Activated CD8-positive, alpha-beta T cell treated with anti-CD3 and anti-CD28 coated beads for 36 hours (primary cell): ENCODE data around the gene TIGD3. TPM values are rescaled to one million over a fixed set of nuclear protein-coding genes. Genes with fewer than 3 reads are reported as not detected.
A peak's percentile ranks its signal among the peaks of the same experiment; 100 is the strongest.

ENCODE experiments used
- ATAC-seq: fragments of 200-7000 bp; cut with Tn5 transposase; one replicate; pipeline ENCODE4 v1.10.0; 2021; ENCODE audit warnings: mild to moderate bottlenecking, moderate library complexity
- CTCF ChIA-PET: fragments of 350-600 bp; sonication (Branson Sonifier 250); formaldehyde crosslinking; loops from one replicate; lab custom pipeline; 2021; ENCODE audit warnings: antibody characterized with exemption; lab: Charles Lee
- POLR2A ChIA-PET: fragments of 350-600 bp; sonication (Branson Sonifier 250); formaldehyde crosslinking; loops from one replicate; lab custom pipeline; 2021; ENCODE audit warnings: antibody characterized with exemption; lab: Charles Lee
- DNase-seq: peaks from one replicate; pipeline ENCODE4 v3.0.0-alpha.2; 2020
- H3K27ac Mint-ChIP-seq: one replicate; pipeline ENCODE4 v1.8.0; 2021; ENCODE audit warnings: mild to moderate bottlenecking, mixed read lengths
- H3K27me3 Mint-ChIP-seq: one replicate; pipeline ENCODE4 v1.8.0; 2021; ENCODE audit warnings: mixed read lengths
- H3K36me3 Mint-ChIP-seq: one replicate; pipeline ENCODE4 v1.8.0; 2021; ENCODE audit warnings: low read depth, mixed read lengths
- H3K4me1 Mint-ChIP-seq: one replicate; pipeline ENCODE4 v1.8.0; 2021; ENCODE audit warnings: low read depth, mixed read lengths
- H3K4me3 Mint-ChIP-seq: one replicate; pipeline ENCODE4 v1.8.0; 2021; ENCODE audit warnings: mild to moderate bottlenecking, moderate library complexity, mixed read lengths
- H3K9me3 Mint-ChIP-seq: one replicate; pipeline ENCODE4 v1.8.0; 2021; ENCODE audit warnings: mixed read lengths
- CTCF ChIP-seq: fragments of 200-600 bp; IDR thresholded peaks from one replicate; pipeline ENCODE4 v1.8.0; 2022; ENCODE audit warnings: antibody characterized with exemption, mild to moderate bottlenecking
- intact Hi-C: fragments of 100-400 bp; cut with micrococcal nuclease; formaldehyde crosslinking; loops from one replicate; pipeline ENCODE4 v1.10.0; 2022
- total RNA-seq, 2 experiments: library from RNA; stranded (reverse); gene quantifications; one replicate each; pipeline ENCODE4 v1.2.3, GENCODE V29; 2021

The TIGD3 gene
- total RNA-seq, 2 experiments from 2014 or later: 0.65 to 1.4 TPM

- H3K4me1 Mint-ChIP-seq: peaks cover 16% of the 10 kb centered on the region
- no peaks in the 10 kb centered on the region for H3K36me3 Mint-ChIP-seq
- H3K4me3 Mint-ChIP-seq: no peak overlapping the region
- H3K27ac Mint-ChIP-seq: no peak overlapping the region
- TF ChIP-seq CTCF: no peak
- DNase-seq (no peak), ATAC-seq (no peak)
- H3K27me3 Mint-ChIP-seq: no peaks in the 10 kb centered on the region
- POLR2A ChIA-PET: interaction anchor here (1.5 to 3.3 kb wide), 4 partner anchors 13 to 148 kb away, joined by 5 to 20 read pairs (median 16); partner anchors contain the start of gene MALAT1
- CTCF ChIA-PET: interaction anchor here (1.4 to 2.4 kb wide), 2 partner anchors 28 to 43 kb away, joined by 6 to 12 read pairs; partner anchors contain the start of gene CDC42EP2
- intact Hi-C loops: no loop called here
- no peaks in the 10 kb centered on the region for H3K9me3 Mint-ChIP-seq
These were observed 3.4 kb downstream of the TIGD3 start for GRCh38 chr11:65357856-65358356.

GRCh38 chr11:65362320-65362931 is 7.9 kb downstream of the TIGD3 start:
- DNase-seq (peak; percentile 8), ATAC-seq (peak; percentile 34)
- Mint-ChIP-seq H3K27me3 (no peaks in the 10 kb centered on the region), H3K9me3 (no peaks in the 10 kb centered on the region), H3K27ac (peak overlapping the region; percentile 63), H3K36me3 (no peaks in the 10 kb centered on the region), H3K4me1 (peaks cover 3% of the 10 kb centered on the region), H3K4me3 (no peak overlapping the region)
- ChIA-PET CTCF (interaction anchor here (0.8 to 1.5 kb wide), 3 partner anchors 12 to 231 kb away, joined by 3 to 4 read pairs (median 3); no protein-coding TSS in a partner anchor), POLR2A (interaction anchor here (0.6 to 1.7 kb wide), 5 partner anchors 18 to 144 kb away, joined by 3 to 6 read pairs (median 4); partner anchors contain the start of gene MALAT1)
- no peak for TF ChIP-seq CTCF
- intact Hi-C loops: no loop called here

GRCh38 chr11:65362966-65363365 is 8.4 kb downstream of the TIGD3 start:
- no peaks in the 10 kb centered on the region for H3K36me3 Mint-ChIP-seq
- CTCF ChIA-PET: interaction anchor here (1.0 to 1.5 kb wide), 2 partner anchors 12 to 231 kb away, joined by 3 to 4 read pairs; no protein-coding TSS in a partner anchor
- H3K27me3 Mint-ChIP-seq: no peaks in the 10 kb centered on the region
- no peak overlapping the region for H3K4me3 Mint-ChIP-seq
- intact Hi-C loops: no loop called here
- POLR2A ChIA-PET: interaction anchor here (1.3 kb wide), 1 partner anchor 19 kb away, joined by 3 read pairs; no protein-coding TSS in a partner anchor
- H3K27ac Mint-ChIP-seq: no peak overlapping the region
- H3K4me1 Mint-ChIP-seq: peaks cover 3% of the 10 kb centered on the region
- DNase-seq: no peak
- no peaks in the 10 kb centered on the region for H3K9me3 Mint-ChIP-seq
- TF ChIP-seq CTCF: no peak
- no peak for ATAC-seq

- CTCF ChIA-PET: no interaction called here
- H3K27me3 Mint-ChIP-seq: no peaks in the 10 kb centered on the region
- H3K4me3 Mint-ChIP-seq: no peak overlapping the region
- TF ChIP-seq CTCF: no peak
- intact Hi-C loops: no loop called here
- DNase-seq (no peak), ATAC-seq (no peak)
- no peaks in the 10 kb centered on the region for H3K36me3 Mint-ChIP-seq
- peaks cover 3% of the 10 kb centered on the region for H3K4me1 Mint-ChIP-seq
- no peak overlapping the region for H3K27ac Mint-ChIP-seq
- H3K9me3 Mint-ChIP-seq: no peaks in the 10 kb centered on the region
- POLR2A ChIA-PET: no interaction called here
These were observed 9.2 kb downstream of the TIGD3 start for GRCh38 chr11:65363770-65364169.

- H3K27ac Mint-ChIP-seq: no peak overlapping the region
- ATAC-seq: peak; percentile 94
- POLR2A ChIA-PET: interaction anchor here (1.4 to 1.6 kb wide), 2 partner anchors 16 to 132 kb away, joined by 4 read pairs; partner anchors contain the start of genes MALAT1 and SLC25A45
These were observed 11.8 kb downstream of the TIGD3 start for GRCh38 chr11:65366340-65366773.

More at GRCh38 chr11:65366340-65366773, 11.8 kb downstream of the TIGD3 start:
- Mint-ChIP-seq H3K27me3 (no peaks in the 10 kb centered on the region), H3K4me3 (no peak overlapping the region), H3K36me3 (no peaks in the 10 kb centered on the region), H3K9me3 (no peaks in the 10 kb centered on the region), H3K4me1 (peaks cover 3% of the 10 kb centered on the region)
- peak; percentile 92 for TF ChIP-seq CTCF
- DNase-seq: peak; percentile 38
- intact Hi-C loops: no loop called here
- CTCF ChIA-PET: interaction anchor here (0.7 to 2.1 kb wide), 6 partner anchors 13 to 142 kb away, joined by 3 to 7 read pairs (median 6); no protein-coding TSS in a partner anchor
